GM18873 (cell line): ENCODE results near the gene UXS1.

ENCODE experiments used
- ATAC-seq: cut with Tn5 transposase; IDR thresholded peaks from one replicate; pipeline ENCODE4 v1.9.1; 2021; ENCODE audit warnings: mild to moderate bottlenecking, moderate library complexity, moderate number of reproducible peaks; ENCODE audit not compliant: unreplicated experiment, low FRiP score

UXS1 gene

DNA sequence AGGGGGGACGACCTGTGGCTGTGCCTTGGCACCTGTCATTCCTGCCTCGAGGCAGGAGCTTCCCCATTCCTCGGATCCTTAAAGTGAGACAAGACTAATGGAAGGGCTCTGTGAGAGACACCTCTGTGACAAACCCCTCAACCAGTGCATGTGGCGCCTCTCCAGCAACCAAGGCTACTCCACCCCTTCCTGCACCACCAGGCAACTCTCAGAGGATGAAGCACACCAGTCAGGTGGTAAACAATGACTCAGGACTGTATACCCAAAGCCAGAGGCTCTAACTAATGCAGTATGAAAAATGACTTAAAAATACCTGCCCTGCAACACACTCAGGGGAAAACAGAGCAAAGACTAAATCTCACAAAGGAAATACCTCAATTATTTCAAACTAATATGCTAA lies 136.9 kb downstream of the UXS1 start:
- ATAC-seq: no peak

DNA sequence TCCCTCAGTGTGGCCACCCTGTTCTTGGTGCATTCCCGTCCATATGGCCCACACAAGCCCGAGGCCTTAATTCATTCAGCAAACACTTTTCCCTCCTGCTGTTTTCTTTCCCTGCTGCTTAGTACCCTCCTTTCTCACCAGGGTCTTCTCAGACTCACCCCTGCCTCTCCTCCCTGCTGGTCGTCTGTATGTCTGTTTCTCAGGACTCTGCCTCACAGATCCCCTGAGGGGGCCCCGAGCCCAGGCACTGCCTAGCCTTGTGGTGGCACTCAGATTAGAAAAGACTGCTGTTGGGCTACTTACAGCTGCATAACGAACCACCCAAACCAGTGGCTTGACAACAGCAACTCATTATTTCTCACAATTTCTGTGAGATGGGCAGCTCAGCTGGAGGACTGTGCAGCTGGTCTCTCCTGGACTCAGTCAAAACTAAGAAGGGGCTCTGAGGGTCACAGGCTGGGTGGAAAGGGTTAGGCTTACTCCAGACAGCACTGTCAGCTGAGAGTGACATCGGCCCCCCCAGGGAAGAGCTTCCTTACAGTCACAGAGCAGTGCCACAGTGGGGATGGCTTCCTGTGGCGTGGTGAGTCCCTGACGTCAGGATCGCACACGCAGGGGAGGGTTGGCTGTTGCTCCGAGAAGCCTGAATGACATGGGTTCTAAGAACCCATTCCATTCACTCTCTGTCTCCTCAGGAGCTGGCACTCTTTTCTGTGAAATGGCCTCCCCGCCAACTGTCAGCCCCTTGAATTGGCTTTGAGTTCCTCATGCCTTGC lies 139.0 kb downstream of the UXS1 start:
- ATAC-seq: no peak

- no peak for ATAC-seq
Observed at GRCh38 chr2:106054321-106054720, 139.8 kb downstream of the UXS1 start.

- no peak for ATAC-seq
Observed at GRCh38 chr2:106053581-106053980, 140.5 kb downstream of the UXS1 start.

DNA sequence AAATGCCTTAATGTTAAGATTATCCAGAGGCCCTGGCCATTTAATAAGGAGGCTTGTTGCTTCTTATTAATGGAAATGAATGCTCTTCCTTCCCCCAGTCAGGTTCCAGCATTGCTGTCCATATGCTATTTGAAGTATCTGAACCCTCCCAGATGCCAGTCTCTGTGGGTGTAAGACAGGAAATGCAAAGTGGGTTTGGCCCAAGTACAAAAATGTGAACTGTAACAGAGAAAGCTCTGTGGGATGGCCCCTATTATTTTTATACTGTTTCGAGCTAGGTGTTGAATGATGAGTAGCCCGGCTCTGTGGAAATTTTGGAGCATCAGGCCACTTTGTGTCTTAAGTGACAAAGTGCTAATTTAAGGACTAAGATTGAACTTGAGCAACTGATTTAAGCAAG lies 141.0 kb downstream of the UXS1 start:
- ATAC-seq: no peak

DNA sequence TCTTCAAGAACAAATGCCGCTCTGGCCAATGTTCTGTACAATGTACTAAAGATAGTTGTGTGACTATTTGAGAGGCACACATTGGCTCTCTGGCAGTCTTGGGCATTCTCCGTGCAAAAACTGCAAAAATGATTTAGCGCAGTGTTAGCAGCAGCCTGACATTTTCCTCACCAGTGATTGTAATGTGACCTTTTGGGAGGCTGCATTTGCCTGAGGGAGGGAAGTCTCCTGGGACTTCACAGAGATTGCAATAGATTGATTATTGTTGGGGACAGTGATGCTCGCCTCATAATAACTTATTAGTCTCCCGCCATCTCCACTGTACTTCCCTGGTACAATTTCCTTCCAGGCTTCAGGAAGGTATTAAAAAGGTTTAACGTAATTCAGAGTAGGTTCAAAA lies 149.2 kb downstream of the UXS1 start:
- no peak for ATAC-seq

DNA sequence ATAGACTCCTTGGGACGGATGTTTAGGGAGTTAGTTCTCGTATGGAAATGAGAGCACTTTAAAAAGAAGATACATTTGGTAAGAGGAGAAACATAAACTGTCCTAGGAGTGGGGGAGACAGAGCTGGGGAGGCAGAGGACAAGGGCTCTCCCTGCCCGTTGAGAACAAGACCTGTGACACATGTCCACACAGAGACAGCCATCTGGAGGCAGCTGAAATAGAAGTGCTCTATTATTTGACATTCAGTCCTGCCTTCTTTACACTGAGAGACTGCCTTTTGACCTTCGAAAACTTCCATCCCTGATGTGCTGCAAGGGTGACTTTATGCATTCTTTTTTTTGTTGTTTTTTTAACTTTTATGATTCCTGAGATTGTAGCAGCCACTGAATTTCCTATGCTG lies 150.1 kb downstream of the UXS1 start:
- no peak for ATAC-seq
